GM18951 (cell line): Measurements from ENCODE around the gene DYNC1I2.
"Not testable (repeated sequence)": the region's sequence is repeated elsewhere in the genome, so short reads cannot be mapped to it uniquely, and the experiment has no call there.

Source experiments
- POLR2A ChIP-seq: IDR thresholded peaks from 4 replicates; pipeline ENCODE4 v1.6.1; 2011; ENCODE audit warnings: mild to moderate bottlenecking; ENCODE audit not compliant: insufficient read length, insufficient read depth; ENCODE audit errors: extremely low read depth
- in situ Hi-C: fragments of 300-500 bp; cut with MboI; formaldehyde crosslinking; loops from one replicate; pipeline ENCODE4 v1.12.0; 2022; ENCODE audit warnings: low sequenced_read_pairs, mixed read lengths, inconsistent platforms; ENCODE audit not compliant: unreplicated experiment

Gene DYNC1I2

GRCh38 chr2:171728989-171729951 is 42.0 kb downstream of the DYNC1I2 start:
- in situ Hi-C loops: no loop called here
- TF ChIP-seq POLR2A: no peak

GRCh38 chr2:171729952-171730317 is 42.7 kb downstream of the DYNC1I2 start:
- TF ChIP-seq POLR2A: no peak
- in situ Hi-C loops: no loop called here

GRCh38 chr2:171735991-171736710 is 48.9 kb downstream of the DYNC1I2 start:
- TF ChIP-seq POLR2A: no peak
- in situ Hi-C loops: no loop called here

- TF ChIP-seq POLR2A: no peak
- in situ Hi-C loops: no loop called here
Measured at GRCh38 chr2:171741189-171741588, 53.9 kb downstream of the DYNC1I2 start.

GRCh38 chr2:171742760-171743159 is 55.5 kb downstream of the DYNC1I2 start:
- in situ Hi-C loops: no loop called here
- TF ChIP-seq POLR2A: no peak

GRCh38 chr2:171745141-171745540 is 57.9 kb downstream of the DYNC1I2 start:
- in situ Hi-C loops: no loop called here
- no peak for TF ChIP-seq POLR2A

- in situ Hi-C loops: no loop called here
- TF ChIP-seq POLR2A: no peak
Measured at GRCh38 chr2:171745806-171746205, 58.5 kb downstream of the DYNC1I2 start.

GRCh38 chr2:171747371-171747770 is 60.1 kb downstream of the DYNC1I2 start:
- in situ Hi-C loops: no loop called here
- no peak for TF ChIP-seq POLR2A

- in situ Hi-C loops: no loop called here
- TF ChIP-seq POLR2A: no peak
Measured at GRCh38 chr2:171754254-171754939, 67.1 kb downstream of the DYNC1I2 start.

- in situ Hi-C loops: not testable (repeated sequence)
Measured at GRCh38 chr2:171758762-171759161, 71.5 kb downstream of the DYNC1I2 start.

- in situ Hi-C loops: not testable (repeated sequence)
Measured at GRCh38 chr2:171761176-171761575, 73.9 kb downstream of the DYNC1I2 start.

GRCh38 chr2:171762879-171763573 is 75.8 kb downstream of the DYNC1I2 start:
- no peak for TF ChIP-seq POLR2A
- in situ Hi-C loops: no loop called here

- in situ Hi-C loops: no loop called here
- TF ChIP-seq POLR2A: no peak
Measured at GRCh38 chr2:171763602-171764001, 76.3 kb downstream of the DYNC1I2 start.

- in situ Hi-C loops: no loop called here
- no peak for TF ChIP-seq POLR2A
Measured at GRCh38 chr2:171771463-171771862, 84.2 kb downstream of the DYNC1I2 start.
